ENCODE measurements around the gene WDFY2. TPM values are rescaled to one million over a fixed set of nuclear protein-coding genes. Genes with fewer than 3 reads are reported as not detected.

WDFY2 gene
- total RNA-seq, 1 donor, result 11.9 TPM

- H3K4me1 ChIP-seq (ENCODE audit: insufficient read depth, low read length), result peaks cover 72% of the 10 kb centered on the region
- H3K27ac ChIP-seq (ENCODE audit: low read depth, low read length), result peak overlapping the region; percentile 95
- peak overlapping the region; percentile 54 for H3K4me2 ChIP-seq (ENCODE audit: insufficient read depth, low read length)
Measured at GRCh38 chr13:51630288-51630615, 46.0 kb downstream of the WDFY2 start.

GRCh38 chr13:51632591-51633362 is 48.5 kb downstream of the WDFY2 start:
- no peaks in the 10 kb centered on the region for H3K36me3 ChIP-seq (ENCODE audit: insufficient read depth, low read length)
- DNase-seq (ENCODE audit: insufficient read length, low spot score, missing footprints), result no peak
- no peaks in the 10 kb centered on the region for H4K20me1 ChIP-seq (ENCODE audit: insufficient read depth, low read length)
- H3K27ac ChIP-seq (ENCODE audit: low read depth, low read length), result peak overlapping the region; percentile 95
- no peaks in the 10 kb centered on the region for H3K27me3 ChIP-seq (ENCODE audit: insufficient read depth, low read length)
- no peaks in the 10 kb centered on the region for H3K9me3 ChIP-seq (ENCODE audit: low read depth, low read length)
- peaks cover 78% of the 10 kb centered on the region for H3K79me2 ChIP-seq (ENCODE audit: insufficient read depth, low read length)
- H3K4me1 ChIP-seq (ENCODE audit: insufficient read depth, low read length), result peaks cover 70% of the 10 kb centered on the region
- H2AFZ ChIP-seq (ENCODE audit: low read length), result peak overlapping the region; percentile 40
- TF ChIP-seq, protein P1, sequence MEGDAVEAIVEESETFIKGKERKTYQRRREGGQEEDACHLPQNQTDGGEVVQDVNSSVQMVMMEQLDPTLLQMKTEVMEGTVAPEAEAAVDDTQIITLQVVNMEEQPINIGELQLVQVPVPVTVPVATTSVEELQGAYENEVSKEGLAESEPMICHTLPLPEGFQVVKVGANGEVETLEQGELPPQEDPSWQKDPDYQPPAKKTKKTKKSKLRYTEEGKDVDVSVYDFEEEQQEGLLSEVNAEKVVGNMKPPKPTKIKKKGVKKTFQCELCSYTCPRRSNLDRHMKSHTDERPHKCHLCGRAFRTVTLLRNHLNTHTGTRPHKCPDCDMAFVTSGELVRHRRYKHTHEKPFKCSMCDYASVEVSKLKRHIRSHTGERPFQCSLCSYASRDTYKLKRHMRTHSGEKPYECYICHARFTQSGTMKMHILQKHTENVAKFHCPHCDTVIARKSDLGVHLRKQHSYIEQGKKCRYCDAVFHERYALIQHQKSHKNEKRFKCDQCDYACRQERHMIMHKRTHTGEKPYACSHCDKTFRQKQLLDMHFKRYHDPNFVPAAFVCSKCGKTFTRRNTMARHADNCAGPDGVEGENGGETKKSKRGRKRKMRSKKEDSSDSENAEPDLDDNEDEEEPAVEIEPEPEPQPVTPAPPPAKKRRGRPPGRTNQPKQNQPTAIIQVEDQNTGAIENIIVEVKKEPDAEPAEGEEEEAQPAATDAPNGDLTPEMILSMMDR (IDR thresholded peaks at IDR 0.05; ENCODE audit: extremely low read depth, low read depth, low read length), result no peak
- H3K4me2 ChIP-seq (ENCODE audit: insufficient read depth, low read length), result peak overlapping the region; percentile 72
- no peak overlapping the region for H3K4me3 ChIP-seq (ENCODE audit: insufficient read depth, low read length)

More at GRCh38 chr13:51630288-51630615, 46.0 kb downstream of the WDFY2 start:
- Histone ChIP-seq H3K36me3 (ENCODE audit: insufficient read depth, low read length) (no peaks in the 10 kb centered on the region), H4K20me1 (ENCODE audit: insufficient read depth, low read length) (no peaks in the 10 kb centered on the region), H3K79me2 (ENCODE audit: insufficient read depth, low read length) (peaks cover 78% of the 10 kb centered on the region), H2AFZ (ENCODE audit: low read length) (no peak overlapping the region), H3K27me3 (ENCODE audit: insufficient read depth, low read length) (no peaks in the 10 kb centered on the region), H3K4me3 (ENCODE audit: insufficient read depth, low read length) (no peak overlapping the region), H3K9me3 (ENCODE audit: low read depth, low read length) (no peaks in the 10 kb centered on the region)
- DNase-seq (ENCODE audit: insufficient read length, low spot score, missing footprints), result no peak
- TF ChIP-seq, protein P1 (IDR thresholded peaks at IDR 0.05; ENCODE audit: extremely low read depth, low read depth, low read length), result no peak

DNA sequence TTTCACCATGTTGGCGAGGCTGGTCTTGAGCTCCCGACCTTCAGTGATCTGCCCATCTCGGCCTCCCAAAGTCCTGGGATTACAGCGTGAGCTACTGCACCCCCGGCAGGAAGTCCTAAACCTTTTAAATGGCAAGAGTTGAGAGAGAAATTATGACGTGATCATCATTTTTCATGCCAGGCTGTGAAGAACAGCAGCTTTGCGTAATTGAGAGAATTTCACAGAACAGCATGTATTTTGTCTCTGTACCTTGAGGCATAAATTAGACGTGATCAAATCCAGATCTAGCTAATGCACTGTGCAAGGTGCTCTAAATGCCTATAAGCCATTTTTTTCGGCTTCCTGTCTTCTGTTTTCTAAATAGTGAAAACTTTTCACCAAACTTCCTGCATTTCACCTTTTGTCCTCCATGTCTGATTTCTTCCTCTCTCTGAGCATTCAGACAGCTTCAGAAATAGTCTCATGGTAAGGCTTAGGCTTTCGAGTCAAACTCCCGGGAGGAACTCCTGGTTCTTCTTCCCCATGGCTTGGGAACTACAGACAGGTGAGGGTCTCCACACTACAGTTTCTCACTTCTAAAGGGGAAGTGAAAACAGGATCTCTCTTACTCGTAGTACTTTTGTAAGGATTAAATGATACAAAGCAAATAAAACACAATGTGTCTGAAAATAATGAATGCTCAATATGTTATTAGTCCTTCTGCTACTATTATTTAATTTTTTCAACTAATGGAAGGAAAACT is 51.0 kb downstream of the WDFY2 start:
- Histone ChIP-seq H3K4me3 (ENCODE audit: insufficient read depth, low read length) (no peak overlapping the region), H3K27ac (ENCODE audit: low read depth, low read length) (no peak overlapping the region), H3K4me1 (ENCODE audit: insufficient read depth, low read length) (peaks cover 74% of the 10 kb centered on the region), H2AFZ (ENCODE audit: low read length) (no peak overlapping the region), H3K9me3 (ENCODE audit: low read depth, low read length) (no peaks in the 10 kb centered on the region), H3K27me3 (ENCODE audit: insufficient read depth, low read length) (no peaks in the 10 kb centered on the region), H3K4me2 (ENCODE audit: insufficient read depth, low read length) (no peak overlapping the region), H4K20me1 (ENCODE audit: insufficient read depth, low read length) (no peaks in the 10 kb centered on the region), H3K79me2 (ENCODE audit: insufficient read depth, low read length) (peaks cover 77% of the 10 kb centered on the region), H3K36me3 (ENCODE audit: insufficient read depth, low read length) (no peaks in the 10 kb centered on the region)
- DNase-seq (ENCODE audit: insufficient read length, low spot score, missing footprints), result no peak
- TF ChIP-seq, protein P1 (IDR thresholded peaks at IDR 0.05; ENCODE audit: extremely low read depth, low read depth, low read length), result no peak

GRCh38 chr13:51636349-51636890 is 52.2 kb downstream of the WDFY2 start:
- no peak for DNase-seq (ENCODE audit: insufficient read length, low spot score, missing footprints)
- H3K9me3 ChIP-seq (ENCODE audit: low read depth, low read length), result no peaks in the 10 kb centered on the region
- TF ChIP-seq, protein P1 (IDR thresholded peaks at IDR 0.05; ENCODE audit: extremely low read depth, low read depth, low read length), result no peak
- no peak overlapping the region for H3K4me2 ChIP-seq (ENCODE audit: insufficient read depth, low read length)
- H2AFZ ChIP-seq (ENCODE audit: low read length), result no peak overlapping the region
- no peaks in the 10 kb centered on the region for H4K20me1 ChIP-seq (ENCODE audit: insufficient read depth, low read length)
- peaks cover 65% of the 10 kb centered on the region for H3K4me1 ChIP-seq (ENCODE audit: insufficient read depth, low read length)
- no peak overlapping the region for H3K4me3 ChIP-seq (ENCODE audit: insufficient read depth, low read length)
- H3K27me3 ChIP-seq (ENCODE audit: insufficient read depth, low read length), result no peaks in the 10 kb centered on the region
- H3K79me2 ChIP-seq (ENCODE audit: insufficient read depth, low read length), result peaks cover 88% of the 10 kb centered on the region
- no peaks in the 10 kb centered on the region for H3K36me3 ChIP-seq (ENCODE audit: insufficient read depth, low read length)
- no peak overlapping the region for H3K27ac ChIP-seq (ENCODE audit: low read depth, low read length)
